ENCODE results near the gene ARHGEF33.

Gene ARHGEF33

DNA sequence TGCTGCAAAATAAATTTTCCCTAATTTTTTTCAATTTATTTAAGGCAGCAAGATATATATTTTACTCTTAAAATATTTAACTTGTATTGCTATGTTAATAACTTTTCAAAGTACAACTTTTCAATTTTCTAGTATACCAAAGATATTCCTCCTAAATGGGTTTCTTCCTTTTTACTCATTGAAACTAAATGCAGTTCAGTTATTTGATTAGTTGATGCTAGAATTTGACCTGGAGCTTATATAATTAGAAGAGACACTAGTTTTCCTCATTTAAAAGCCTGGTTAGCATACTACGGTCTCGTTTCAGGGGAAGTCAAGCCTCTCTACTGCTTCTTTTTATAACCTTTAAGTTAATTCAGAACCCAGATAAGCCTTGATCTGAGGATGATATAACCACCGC is at the start of gene ARHGEF33:
ARHGEF33 (plus strand) TSS at position 301 of the 400 bp plus-strand sequence. CDS start 29,573 bp downstream, outside the sequence.
- CTCF ChIA-PET: no interaction called here
- Mint-ChIP-seq H3K27me3 (peaks cover 7% of the 10 kb centered on the region), H3K4me3 (no peak within 1 kb of the TSS), H3K36me3 (no peaks in the 10 kb centered on the region), H3K9me3 (no peaks in the 10 kb centered on the region), H3K4me1 (no peaks in the 10 kb centered on the region), H3K27ac (no peak within 1 kb of the TSS)
- no peak for DNase-seq

DNA sequence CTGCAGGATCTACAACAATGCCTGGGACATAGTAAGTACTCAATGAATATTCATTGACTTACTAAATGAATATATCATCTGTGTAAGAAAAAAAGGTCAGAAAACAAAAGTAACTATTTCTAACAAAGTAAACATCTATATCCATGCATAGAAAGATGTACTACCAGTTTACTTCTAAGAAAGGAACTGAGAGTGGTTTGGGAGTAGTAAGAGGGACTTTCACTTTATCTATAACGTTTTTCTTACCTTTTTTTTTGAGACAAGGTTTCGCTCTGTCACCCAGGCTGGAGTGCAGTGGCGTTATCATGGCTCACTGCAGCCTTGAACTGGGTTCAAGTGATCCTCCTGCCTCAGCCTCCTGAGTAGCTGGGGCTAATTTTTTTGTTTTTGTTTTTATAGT is 39.6 kb upstream of the ARHGEF33 start:
- Mint-ChIP-seq H3K27me3 (no peaks in the 10 kb centered on the region), H3K4me3 (no peak overlapping the region), H3K27ac (no peak overlapping the region), H3K9me3 (no peaks in the 10 kb centered on the region), H3K4me1 (no peaks in the 10 kb centered on the region), H3K36me3 (peaks cover 16% of the 10 kb centered on the region)
- no peak for DNase-seq
- CTCF ChIA-PET: no interaction called here

DNA sequence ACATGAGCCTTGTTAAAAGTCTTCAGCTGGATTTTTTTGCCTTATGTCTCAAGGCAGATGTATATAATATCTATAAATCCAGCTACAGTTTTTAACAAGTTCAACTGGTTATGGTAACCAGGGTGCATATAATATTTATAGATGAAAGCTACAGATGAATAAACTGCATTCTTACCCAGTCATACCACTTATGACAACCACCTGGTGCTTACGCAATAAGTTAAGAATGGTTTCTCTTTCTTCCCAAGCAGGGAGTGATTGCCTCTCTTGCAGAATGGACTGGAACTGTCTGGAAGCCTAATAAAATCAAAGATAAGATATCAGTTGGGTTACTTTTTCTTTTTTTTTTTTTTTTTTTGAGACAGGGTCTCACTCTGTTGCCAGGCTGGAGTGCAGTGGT is 33.5 kb upstream of the ARHGEF33 start:
- H3K9me3 Mint-ChIP-seq: no peaks in the 10 kb centered on the region
- H3K4me3 Mint-ChIP-seq: no peak overlapping the region
- no peaks in the 10 kb centered on the region for H3K27me3 Mint-ChIP-seq
- no peaks in the 10 kb centered on the region for H3K4me1 Mint-ChIP-seq
- no peak for DNase-seq
- peaks cover 22% of the 10 kb centered on the region for H3K36me3 Mint-ChIP-seq
- no peak overlapping the region for H3K27ac Mint-ChIP-seq
- CTCF ChIA-PET: interaction anchor here (1.1 kb wide), 1 partner anchor 9 kb away, joined by 3 read pairs; no protein-coding TSS in a partner anchor

DNA sequence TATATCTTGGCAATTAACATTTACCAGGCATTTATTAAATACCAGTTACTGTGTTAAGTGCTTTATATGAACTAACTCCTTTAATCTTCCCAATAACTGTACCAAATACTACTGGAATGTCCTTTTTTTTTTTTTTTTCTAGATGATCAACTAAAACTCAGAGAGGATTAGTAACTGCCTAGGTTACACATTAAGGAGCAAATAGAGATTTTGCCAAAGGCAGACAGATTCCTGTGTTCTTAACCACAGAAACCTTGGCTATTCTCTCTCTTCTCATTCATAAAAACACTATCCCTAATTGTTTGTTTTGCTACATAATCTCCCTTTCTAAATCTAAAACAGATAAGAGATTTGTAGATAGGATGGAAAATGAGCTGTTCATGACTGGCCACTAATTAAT is 27.2 kb upstream of the ARHGEF33 start:
- H3K27ac Mint-ChIP-seq: no peak overlapping the region
- CTCF ChIA-PET: no interaction called here
- no peaks in the 10 kb centered on the region for H3K27me3 Mint-ChIP-seq
- H3K4me1 Mint-ChIP-seq: peaks cover 7% of the 10 kb centered on the region
- H3K4me3 Mint-ChIP-seq: no peak overlapping the region
- H3K9me3 Mint-ChIP-seq: no peaks in the 10 kb centered on the region
- H3K36me3 Mint-ChIP-seq: peaks cover 23% of the 10 kb centered on the region
- DNase-seq: no peak

DNA sequence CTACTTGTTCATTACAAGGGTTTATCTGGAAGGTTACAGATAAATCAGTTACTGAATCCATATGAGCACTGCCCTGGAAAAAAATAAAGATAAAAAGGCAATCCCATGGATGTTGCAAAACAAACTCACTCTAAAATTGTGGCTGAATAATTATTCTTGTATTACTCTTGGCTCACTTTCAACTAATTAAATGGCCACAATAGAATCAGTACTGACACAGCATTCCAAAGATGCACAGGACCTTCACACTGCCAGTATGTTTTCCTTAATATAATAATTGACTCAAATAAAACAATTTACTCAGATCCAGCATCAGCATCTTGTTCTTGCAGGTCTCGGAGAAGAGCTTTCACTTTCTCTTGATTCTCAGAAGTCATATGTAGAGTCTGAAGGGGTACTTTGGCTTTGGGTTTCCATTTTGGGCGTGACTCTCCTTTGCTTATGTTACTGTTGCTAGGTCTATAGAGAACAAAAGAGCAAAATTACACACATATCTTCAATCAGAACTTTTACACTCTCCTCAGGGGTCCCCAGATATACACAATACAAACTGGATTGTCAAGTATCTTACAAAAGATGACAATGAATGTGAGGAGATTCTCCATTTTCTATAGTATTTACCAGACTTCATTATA is 26.5 kb upstream of the ARHGEF33 start:
- CTCF ChIA-PET: no interaction called here
- DNase-seq: no peak
- no peak overlapping the region for H3K27ac Mint-ChIP-seq
- peaks cover 23% of the 10 kb centered on the region for H3K36me3 Mint-ChIP-seq
- no peaks in the 10 kb centered on the region for H3K27me3 Mint-ChIP-seq
- peaks cover 7% of the 10 kb centered on the region for H3K4me1 Mint-ChIP-seq
- no peak overlapping the region for H3K4me3 Mint-ChIP-seq
- no peaks in the 10 kb centered on the region for H3K9me3 Mint-ChIP-seq

DNA sequence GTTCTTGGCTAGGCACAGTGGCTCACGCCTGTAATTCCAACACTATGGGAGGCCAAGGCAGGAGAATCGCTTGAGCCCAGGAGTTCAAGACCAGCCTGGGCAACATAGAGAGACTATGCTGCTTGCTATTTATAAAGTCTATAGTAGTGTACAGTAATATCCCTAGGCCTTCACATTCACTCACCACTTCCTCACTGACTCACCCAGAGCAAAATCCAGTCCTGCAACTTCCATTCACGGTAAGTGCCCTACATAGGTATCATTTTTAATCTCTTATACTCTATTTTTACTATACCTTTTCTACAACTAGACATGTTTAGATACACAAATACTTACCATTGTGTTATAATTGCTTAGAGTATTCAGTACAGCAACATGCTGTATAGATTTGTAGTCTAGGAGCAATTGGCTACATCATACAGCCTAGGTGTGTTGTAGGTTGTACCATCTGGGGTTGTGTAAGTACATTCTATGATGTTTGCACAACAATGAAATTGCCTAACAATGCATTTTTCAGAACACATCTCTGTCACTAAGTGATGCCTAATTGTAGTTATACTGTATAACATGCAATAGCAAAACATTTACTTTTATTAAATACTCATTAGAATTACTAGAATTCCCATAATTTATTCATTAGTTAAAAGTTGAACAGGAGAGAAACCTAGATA is 22.8 kb upstream of the ARHGEF33 start:
- Mint-ChIP-seq H3K27ac (no peak overlapping the region), H3K4me3 (no peak overlapping the region), H3K9me3 (peaks cover 12% of the 10 kb centered on the region), H3K27me3 (no peaks in the 10 kb centered on the region), H3K4me1 (peaks cover 7% of the 10 kb centered on the region), H3K36me3 (peaks cover 14% of the 10 kb centered on the region)
- CTCF ChIA-PET: no interaction called here
- DNase-seq: no peak

DNA sequence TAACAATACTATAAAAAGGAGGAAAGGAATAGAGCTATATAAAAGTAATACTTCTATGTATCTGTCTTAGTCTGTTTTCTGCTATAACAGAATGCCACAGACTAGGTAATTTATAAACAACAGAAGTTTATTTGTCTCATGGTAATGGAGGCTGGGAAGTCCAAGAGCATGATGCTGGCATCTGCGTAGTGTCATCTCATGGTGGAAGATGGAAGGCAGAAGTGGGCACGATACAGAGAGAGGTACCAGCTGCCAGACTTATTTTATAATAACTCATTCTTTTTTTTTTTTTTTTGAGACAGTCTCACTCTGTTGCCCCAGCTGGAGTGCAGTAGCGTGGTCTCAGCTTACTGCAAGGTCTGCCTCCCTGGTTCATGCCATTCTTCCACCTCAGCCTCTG is 18.2 kb upstream of the ARHGEF33 start:
- no peak overlapping the region for H3K4me3 Mint-ChIP-seq

DNA sequence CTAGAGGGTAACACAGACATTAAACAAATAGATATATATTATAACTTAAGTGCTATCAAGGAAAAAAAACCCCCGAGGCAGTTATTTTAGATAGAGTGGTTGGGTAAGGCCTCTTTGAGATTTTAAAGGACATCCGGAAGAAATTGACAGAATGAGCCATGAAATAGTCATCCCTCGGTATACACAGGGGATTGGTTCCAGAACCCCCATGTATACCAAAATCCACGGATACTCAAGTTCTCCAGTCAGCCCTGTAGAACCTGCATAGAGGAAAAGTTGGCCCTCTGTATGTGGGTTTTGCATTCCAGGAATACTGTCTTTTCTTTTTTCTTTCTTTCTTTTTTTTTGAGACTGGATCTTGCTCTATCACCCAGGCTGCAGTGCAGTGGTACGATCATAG is 15.9 kb upstream of the ARHGEF33 start:
- no peak overlapping the region for H3K27ac Mint-ChIP-seq
- CTCF ChIA-PET: no interaction called here
- DNase-seq: no peak
- peaks cover 10% of the 10 kb centered on the region for H3K36me3 Mint-ChIP-seq
- H3K4me3 Mint-ChIP-seq: no peak overlapping the region
- no peaks in the 10 kb centered on the region for H3K27me3 Mint-ChIP-seq
- peaks cover 21% of the 10 kb centered on the region for H3K9me3 Mint-ChIP-seq
- peaks cover 22% of the 10 kb centered on the region for H3K4me1 Mint-ChIP-seq

More for the DNA sequence above, 18.2 kb upstream of the ARHGEF33 start:
- peaks cover 10% of the 10 kb centered on the region for H3K36me3 Mint-ChIP-seq
- DNase-seq: no peak
- no peaks in the 10 kb centered on the region for H3K27me3 Mint-ChIP-seq
- peaks cover 20% of the 10 kb centered on the region for H3K4me1 Mint-ChIP-seq
- no peak overlapping the region for H3K27ac Mint-ChIP-seq
- H3K9me3 Mint-ChIP-seq: peaks cover 21% of the 10 kb centered on the region
- CTCF ChIA-PET: no interaction called here

DNA sequence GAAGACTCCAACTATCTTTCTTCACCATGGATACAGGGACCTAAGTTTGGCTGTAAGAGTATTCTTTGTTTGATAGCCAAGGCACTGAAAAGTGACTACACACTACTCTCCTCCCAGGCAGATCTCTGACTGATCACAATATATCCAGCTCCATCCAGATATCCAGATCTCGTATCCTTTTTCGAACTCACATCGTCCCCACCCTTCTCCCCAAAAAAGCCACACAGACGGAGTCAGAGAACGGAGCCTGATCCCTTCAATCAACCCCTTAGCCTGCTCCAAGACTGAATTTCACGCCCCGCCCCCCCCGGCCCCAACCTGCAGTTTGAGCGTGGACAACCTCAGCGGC is 14.5 kb upstream of the ARHGEF33 start:
- Mint-ChIP-seq H3K27me3 (no peaks in the 10 kb centered on the region), H3K4me1 (peaks cover 22% of the 10 kb centered on the region), H3K9me3 (peaks cover 11% of the 10 kb centered on the region), H3K27ac (peak overlapping the region; percentile 70), H3K4me3 (peak overlapping the region; percentile 81), H3K36me3 (peaks cover 7% of the 10 kb centered on the region)
- no peak for DNase-seq
- CTCF ChIA-PET: no interaction called here

DNA sequence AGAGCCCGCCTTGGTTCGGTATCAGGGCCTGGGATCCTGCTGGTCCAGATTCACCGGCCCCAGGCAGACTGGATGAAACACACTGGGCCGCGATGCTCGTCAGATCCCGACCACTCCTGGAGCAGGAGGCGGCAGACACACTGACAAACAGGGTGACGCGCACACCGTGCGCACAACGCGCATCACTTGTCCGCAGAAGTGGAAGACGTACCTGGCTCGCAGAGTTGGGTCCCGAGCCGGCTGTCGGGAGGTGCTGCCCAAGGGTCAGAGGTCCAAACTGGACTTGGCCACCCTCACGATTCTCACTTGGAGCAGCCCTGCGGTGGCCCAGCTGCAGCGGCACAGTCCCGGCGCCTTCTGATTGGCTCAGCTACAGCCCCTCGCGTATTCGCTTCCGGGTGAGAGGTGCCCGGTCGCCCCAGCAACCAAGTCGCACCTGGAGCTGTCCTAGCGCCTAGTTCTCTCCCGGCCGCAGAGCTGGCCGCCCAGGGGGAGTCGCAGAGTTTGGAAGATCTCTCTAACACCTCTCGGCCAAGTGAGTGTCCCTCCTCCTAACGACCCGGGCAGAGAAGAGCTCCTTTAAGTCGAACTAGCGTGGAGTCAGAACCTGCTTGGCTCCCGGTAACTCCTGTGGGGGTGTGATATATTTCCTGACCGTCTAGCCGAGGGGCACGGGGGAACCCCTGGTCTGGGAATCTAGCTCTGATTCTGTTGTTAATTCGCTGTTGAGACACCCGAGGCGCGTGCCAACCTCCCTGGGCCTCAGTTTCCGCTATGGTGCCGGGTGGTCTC is 13.9 kb upstream of the ARHGEF33 start, which contains the start of the genes DHX57 and MORN2:
DHX57 (minus strand) TSS at position 359 of the 792 bp plus-strand sequence. CDS start 7,529 bp downstream, outside the sequence.
MORN2 (plus strand) TSS at position 401 of the 792 bp plus-strand sequence.
- DNase-seq: peak; percentile 92
- peak within 1 kb of the TSS; percentile 70 for H3K27ac Mint-ChIP-seq
- peaks cover 22% of the 10 kb centered on the region for H3K4me1 Mint-ChIP-seq
- H3K27me3 Mint-ChIP-seq: no peaks in the 10 kb centered on the region
- CTCF ChIA-PET: no interaction called here
- H3K36me3 Mint-ChIP-seq: peaks cover 5% of the 10 kb centered on the region
- H3K4me3 Mint-ChIP-seq: peak within 1 kb of the TSS; percentile 81
- H3K9me3 Mint-ChIP-seq: peaks cover 10% of the 10 kb centered on the region

DNA sequence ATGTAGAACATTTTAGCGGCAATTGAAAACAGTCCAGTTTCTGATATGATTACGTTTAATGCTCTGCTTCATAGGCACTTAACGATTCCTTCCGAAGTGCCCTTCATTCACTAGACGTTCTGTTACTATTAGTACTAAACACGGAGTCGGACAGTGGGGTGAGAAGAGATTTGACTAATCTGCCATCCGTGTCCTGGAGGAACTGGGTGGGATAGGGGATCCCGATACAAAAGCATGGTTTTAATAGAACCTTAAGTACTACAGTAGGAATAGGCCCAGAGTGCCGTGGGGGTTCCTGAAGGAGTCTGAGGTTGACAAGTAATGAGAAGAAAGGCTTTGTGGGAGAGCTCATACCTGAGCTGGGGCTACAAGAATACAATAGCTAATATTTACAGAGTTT is 13.3 kb upstream of the ARHGEF33 start:
- no peak for DNase-seq
- H3K9me3 Mint-ChIP-seq: peaks cover 10% of the 10 kb centered on the region
- CTCF ChIA-PET: no interaction called here
- peaks cover 4% of the 10 kb centered on the region for H3K36me3 Mint-ChIP-seq
- peak overlapping the region; percentile 81 for H3K4me3 Mint-ChIP-seq
- no peak overlapping the region for H3K27ac Mint-ChIP-seq
- H3K4me1 Mint-ChIP-seq: peaks cover 22% of the 10 kb centered on the region
- no peaks in the 10 kb centered on the region for H3K27me3 Mint-ChIP-seq

DNA sequence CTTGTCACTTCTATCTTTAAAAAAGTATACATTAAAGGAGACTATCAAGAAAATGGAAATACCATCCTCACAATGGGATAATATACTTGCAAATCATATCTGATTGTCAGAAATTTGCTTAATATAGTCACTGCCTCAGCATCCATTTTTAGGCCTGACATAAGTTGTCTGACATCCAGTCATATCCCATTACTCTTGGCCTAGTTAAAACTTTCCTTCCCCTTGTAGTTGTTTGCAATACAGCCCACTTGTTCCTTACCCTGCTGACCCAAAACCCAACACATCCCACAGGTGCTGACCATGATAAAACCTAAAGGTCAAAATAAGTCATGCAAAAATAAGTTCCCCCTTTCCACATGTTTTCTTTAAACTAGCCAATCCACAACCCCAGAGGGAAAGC is 3.6 kb upstream of the ARHGEF33 start:
- H3K27me3 Mint-ChIP-seq: peaks cover 4% of the 10 kb centered on the region
- no peak for DNase-seq
- CTCF ChIA-PET: no interaction called here
- no peaks in the 10 kb centered on the region for H3K9me3 Mint-ChIP-seq
- H3K4me3 Mint-ChIP-seq: no peak overlapping the region
- no peaks in the 10 kb centered on the region for H3K36me3 Mint-ChIP-seq
- H3K4me1 Mint-ChIP-seq: no peaks in the 10 kb centered on the region
- H3K27ac Mint-ChIP-seq: no peak overlapping the region

DNA sequence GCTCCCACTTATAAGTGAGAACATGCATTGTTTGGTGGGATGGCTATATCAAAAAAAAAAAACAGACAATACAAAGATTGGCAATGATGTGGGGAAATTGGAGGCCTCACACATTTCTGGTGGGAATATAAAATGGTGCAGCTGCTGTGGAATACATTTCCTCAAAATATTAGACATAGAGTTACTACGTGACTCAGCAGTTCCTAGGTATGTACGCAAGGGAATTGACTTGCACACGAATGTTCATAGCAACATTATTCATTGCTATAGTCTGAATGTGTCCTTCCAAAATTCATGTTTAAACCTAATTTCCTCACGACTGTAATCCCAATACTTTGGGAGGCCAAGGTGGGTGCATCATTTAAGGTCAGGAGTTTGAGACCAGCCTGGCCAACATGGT is 2.3 kb upstream of the ARHGEF33 start:
- H3K4me3 Mint-ChIP-seq: no peak overlapping the region
- DNase-seq: no peak
- CTCF ChIA-PET: no interaction called here

DNA sequence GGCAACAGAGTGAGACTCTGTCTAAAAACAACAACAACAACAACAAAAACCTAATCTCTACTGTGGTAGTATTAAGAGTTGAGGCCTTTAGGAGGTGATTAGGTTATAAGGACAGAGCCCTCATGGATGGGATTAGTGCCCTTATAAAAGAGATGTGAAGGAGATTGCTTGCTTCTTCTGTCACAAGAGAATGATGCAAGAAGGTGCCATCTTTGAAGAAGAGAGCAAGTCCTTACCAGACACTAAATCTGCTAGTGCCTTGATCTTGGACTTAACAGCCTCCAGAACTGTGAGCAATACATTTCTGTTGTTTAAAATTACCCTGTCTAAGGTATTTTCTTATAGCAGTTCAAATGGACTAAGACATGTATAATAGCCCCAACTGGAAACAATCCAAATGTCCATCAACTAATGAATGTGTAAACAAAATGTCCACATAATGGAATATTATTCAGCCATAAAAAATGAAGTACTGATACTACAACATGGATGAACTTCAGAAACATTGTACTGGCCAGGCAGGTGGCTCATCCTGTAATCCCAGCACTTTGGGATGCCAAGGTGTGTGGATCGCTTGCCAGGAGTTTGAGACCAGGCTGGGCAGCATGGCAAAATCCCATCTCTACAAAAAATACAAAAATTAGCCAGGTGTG is 1.6 kb upstream of the ARHGEF33 start:
- Mint-ChIP-seq H3K4me1 (no peaks in the 10 kb centered on the region), H3K4me3 (no peak overlapping the region), H3K27me3 (peaks cover 7% of the 10 kb centered on the region), H3K9me3 (no peaks in the 10 kb centered on the region), H3K36me3 (no peaks in the 10 kb centered on the region), H3K27ac (no peak overlapping the region)
- CTCF ChIA-PET: no interaction called here
- DNase-seq: no peak

More for the DNA sequence above, 2.3 kb upstream of the ARHGEF33 start:
- Mint-ChIP-seq H3K9me3 (no peaks in the 10 kb centered on the region), H3K4me1 (no peaks in the 10 kb centered on the region), H3K36me3 (no peaks in the 10 kb centered on the region), H3K27me3 (peaks cover 7% of the 10 kb centered on the region), H3K27ac (no peak overlapping the region)
